LHCN-M2 (cell line): Measurements from ENCODE around the gene CNFN. TPM values are rescaled to one million over a fixed set of nuclear protein-coding genes. Genes with fewer than 3 reads are reported as not detected.
"Not testable (repeated sequence)": the region's sequence is repeated elsewhere in the genome, so short reads cannot be mapped to it uniquely, and the experiment has no call there.

Experiments used
- DNase-seq: peaks from one replicate; pipeline ENCODE4 v3.0.0-alpha.2; 2012; ENCODE audit warnings: low read depth
- total RNA-seq: library from RNA; depleted of rRNA; stranded (reverse); fragments of >200 nt; gene quantifications from 2 replicates; pipeline ENCODE4 v1.2.3, GENCODE V29; 2014; rRNA removed

Gene CNFN
- total RNA-seq, 1 experiment from 2014 or later, result not detected

- DNase-seq, result no peak
These were observed 38.9 kb downstream of the CNFN start for GRCh38 chr19:42351079-42351735.

- DNase-seq, result no peak
These were observed 39.7 kb downstream of the CNFN start for GRCh38 chr19:42350417-42350816.

GRCh38 chr19:42349378-42350107, 40.6 kb downstream of the CNFN start:
- DNase-seq, result no peak

GRCh38 chr19:42348211-42348610, 41.9 kb downstream of the CNFN start:
- DNase-seq, result no peak

- peak; percentile 48 for DNase-seq
These were observed 44.8 kb downstream of the CNFN start for GRCh38 chr19:42345191-42345812.

GRCh38 chr19:42344336-42344893, 45.7 kb downstream of the CNFN start:
- DNase-seq, result no peak

- no peak for DNase-seq
These were observed 46.6 kb downstream of the CNFN start for GRCh38 chr19:42343344-42344110.

GRCh38 chr19:42339922-42340321, 50.2 kb downstream of the CNFN start:
- not testable (repeated sequence) for DNase-seq

GRCh38 chr19:42339126-42339860, 50.8 kb downstream of the CNFN start:
- not testable (repeated sequence) for DNase-seq

Other genes with a start within 250 kb of the CNFN start
- 26.2 and 27.2 TPM in 2 replicates for gene DEDD2, start 172.6 kb downstream of the CNFN start, total RNA-seq
- gene ZNF526, start 170.0 kb downstream of the CNFN start, total RNA-seq, result 7.2 and 7.8 TPM in 2 replicates
- 32.5 and 33.7 TPM in 2 replicates for gene GSK3A, start 147.7 kb downstream of the CNFN start, total RNA-seq
- gene ERF, start 135.2 kb downstream of the CNFN start, total RNA-seq, result 49.1 and 56.2 TPM in 2 replicates
- gene CIC, start 121.0 kb downstream of the CNFN start, total RNA-seq, result 28.6 and 30.5 TPM in 2 replicates
- 2.2 and 2.3 TPM in 2 replicates for gene PRR19, start 88.2 kb downstream of the CNFN start, total RNA-seq
- gene PAFAH1B3, start 87.7 kb downstream of the CNFN start, total RNA-seq, result 85.3 and 99.0 TPM in 2 replicates
- 1.7 TPM in 1 of 2 replicates, not detected in the other for gene TMEM145, start 77.0 kb downstream of the CNFN start, total RNA-seq
- 19.6 and 20.2 TPM in 2 replicates for gene MEGF8, start 64.7 kb downstream of the CNFN start, total RNA-seq
- gene LIPE, start 37.1 kb upstream of the CNFN start, total RNA-seq, result 2.8 and 3.6 TPM in 2 replicates
- not detected in 2 replicates for gene CXCL17, start 52.6 kb upstream of the CNFN start, total RNA-seq
- gene CEACAM1, start 138.2 kb upstream of the CNFN start, total RNA-seq, result not detected in 2 replicates
- gene CEACAM8, start 204.6 kb upstream of the CNFN start, total RNA-seq, result not detected in 2 replicates